Esophagus muscularis mucosa (tissue), 3 donors: ENCODE data around the gene BCL11A.
"Not testable (repeated sequence)": the region's sequence is repeated elsewhere in the genome, so short reads cannot be mapped to it uniquely, and the experiment has no call there.

Experiments
- POLR2A ChIP-seq: fragments of 450-650 bp; IDR thresholded peaks from one replicate; pipeline ENCODE4 v1.6.1; 2017; ENCODE audit warnings: antibody characterized with exemption, moderate library complexity, mild to moderate bottlenecking, low read depth
- TF ChIP-seq, protein P1 (sequence below), 3 experiments: fragments of 200-600 bp in 2 of 3; fragments of 450-650 bp in 1 of 3; sonication (generic) in 2 of 3; IDR thresholded peaks; one replicate each; pipeline ENCODE4 v1.5.1; 2017 to 2019; ENCODE audit warnings: antibody characterized with exemption in 3 of 3, mild to moderate bottlenecking in 2 of 3, moderate library complexity in 1 of 3

DNA sequence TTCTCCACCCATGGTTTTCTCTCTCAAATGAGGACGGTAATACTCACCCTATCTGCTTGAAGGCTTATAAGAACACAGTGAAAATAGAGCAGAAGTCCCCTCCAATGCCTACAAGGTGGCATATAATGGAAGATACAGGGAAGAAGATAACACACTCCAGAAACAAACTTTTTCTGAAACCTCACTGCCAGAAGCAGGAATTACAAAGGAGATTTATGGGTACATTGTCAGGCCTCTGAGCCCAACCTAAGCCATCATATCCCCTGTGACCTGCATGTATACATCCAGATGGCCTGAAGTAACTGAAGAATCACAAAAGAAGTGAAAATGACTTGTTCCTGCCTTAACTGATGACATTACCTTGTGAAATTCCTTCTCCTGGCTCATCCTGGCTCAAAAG, 136.2 kb downstream of the BCL11A start:
- not testable (repeated sequence) for TF ChIP-seq POLR2A
- TF ChIP-seq, protein P1, sequence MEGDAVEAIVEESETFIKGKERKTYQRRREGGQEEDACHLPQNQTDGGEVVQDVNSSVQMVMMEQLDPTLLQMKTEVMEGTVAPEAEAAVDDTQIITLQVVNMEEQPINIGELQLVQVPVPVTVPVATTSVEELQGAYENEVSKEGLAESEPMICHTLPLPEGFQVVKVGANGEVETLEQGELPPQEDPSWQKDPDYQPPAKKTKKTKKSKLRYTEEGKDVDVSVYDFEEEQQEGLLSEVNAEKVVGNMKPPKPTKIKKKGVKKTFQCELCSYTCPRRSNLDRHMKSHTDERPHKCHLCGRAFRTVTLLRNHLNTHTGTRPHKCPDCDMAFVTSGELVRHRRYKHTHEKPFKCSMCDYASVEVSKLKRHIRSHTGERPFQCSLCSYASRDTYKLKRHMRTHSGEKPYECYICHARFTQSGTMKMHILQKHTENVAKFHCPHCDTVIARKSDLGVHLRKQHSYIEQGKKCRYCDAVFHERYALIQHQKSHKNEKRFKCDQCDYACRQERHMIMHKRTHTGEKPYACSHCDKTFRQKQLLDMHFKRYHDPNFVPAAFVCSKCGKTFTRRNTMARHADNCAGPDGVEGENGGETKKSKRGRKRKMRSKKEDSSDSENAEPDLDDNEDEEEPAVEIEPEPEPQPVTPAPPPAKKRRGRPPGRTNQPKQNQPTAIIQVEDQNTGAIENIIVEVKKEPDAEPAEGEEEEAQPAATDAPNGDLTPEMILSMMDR (IDR thresholded peaks at IDR 0.05) = not testable (repeated sequence)
